GM18870 (cell line): ENCODE results near the gene JMJD4.
"Not testable (repeated sequence)": the region's sequence is repeated elsewhere in the genome, so short reads cannot be mapped to it uniquely, and the experiment has no call there.

Experiments
- ATAC-seq: cut with Tn5 transposase; IDR thresholded peaks from one replicate; pipeline ENCODE4 v1.9.1; 2021; ENCODE audit warnings: moderate library complexity; ENCODE audit not compliant: unreplicated experiment

The JMJD4 gene

DNA sequence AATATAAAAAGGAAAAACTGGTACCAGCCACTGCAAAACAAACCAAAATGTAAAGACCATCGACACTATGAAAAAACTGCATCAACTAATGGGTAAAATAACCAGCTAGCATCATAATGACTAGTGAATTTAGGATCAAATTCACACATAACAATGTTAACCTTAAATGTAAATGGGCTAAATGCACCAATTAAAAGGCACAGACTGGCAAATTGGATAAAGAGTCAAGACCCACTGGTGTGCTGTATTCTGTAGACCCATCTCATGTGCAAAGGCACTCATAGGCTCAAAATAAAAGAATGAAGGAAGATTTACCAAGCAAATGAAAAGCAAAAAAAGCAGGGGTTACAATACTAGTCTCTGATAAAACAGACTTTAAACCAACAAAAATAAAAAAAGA, 33.5 kb downstream of the JMJD4 start:
- ATAC-seq, result not testable (repeated sequence)

DNA sequence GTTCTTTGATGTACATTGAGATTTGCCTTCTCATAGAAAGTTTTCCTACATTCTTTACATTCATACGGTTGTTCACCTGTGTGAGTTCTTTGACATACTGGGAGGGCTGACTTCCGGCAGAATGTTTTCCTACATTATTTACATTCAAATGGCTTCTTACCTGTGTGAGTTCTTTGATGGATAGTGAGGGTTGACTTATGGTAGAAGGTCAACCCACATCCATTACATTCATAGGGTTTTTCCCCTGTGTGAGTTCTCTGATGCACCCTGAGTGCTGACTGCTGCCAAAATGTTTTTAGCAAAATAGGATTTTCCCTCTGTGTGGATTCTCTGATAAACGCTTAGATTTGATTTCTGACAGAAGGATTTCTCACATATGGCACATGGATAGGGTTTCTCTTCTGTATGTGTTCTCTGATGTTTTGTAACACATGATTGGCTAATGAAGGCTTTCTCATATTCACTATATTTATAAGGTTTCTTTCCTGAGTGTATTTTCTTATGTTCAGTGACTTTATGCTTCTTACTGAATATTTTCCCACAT, 37.7 kb downstream of the JMJD4 start:
- ATAC-seq, result no peak

DNA sequence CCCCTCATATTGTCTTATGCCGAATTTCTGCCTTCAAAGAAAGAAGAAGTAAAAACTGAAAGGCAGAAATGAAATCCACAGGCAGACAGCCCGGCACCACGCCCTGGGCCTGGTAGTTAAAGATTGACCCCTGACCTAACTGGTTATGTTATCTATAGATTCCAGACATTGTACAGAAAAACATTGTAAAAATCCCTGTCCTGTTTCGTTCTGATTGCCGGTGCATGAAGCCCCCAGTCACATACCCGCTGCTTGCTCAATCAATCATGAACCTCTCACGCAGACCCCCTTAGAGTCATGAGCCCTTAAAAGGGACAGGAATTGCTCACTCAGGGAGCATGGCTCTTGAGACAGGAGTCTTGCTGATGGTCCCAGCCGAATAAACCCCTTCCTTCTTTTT, 49.3 kb downstream of the JMJD4 start:
- ATAC-seq, result no peak
